CD4-positive, alpha-beta memory T cell (primary cell): ENCODE measurements around the gene TMC4. TPM values are rescaled to one million over a fixed set of nuclear protein-coding genes. Genes with fewer than 3 reads are reported as not detected.
"Not testable (repeated sequence)": the region's sequence is repeated elsewhere in the genome, so short reads cannot be mapped to it uniquely, and the experiment has no call there.

ENCODE experiments used
- CTCF ChIA-PET: fragments of 350-600 bp; sonication (Branson Sonifier 250); formaldehyde crosslinking; loops from one replicate; lab custom pipeline; 2021; ENCODE audit warnings: inconsistent platforms; ENCODE audit not compliant: partially characterized antibody; lab: Charles Lee
- POLR2A ChIA-PET: fragments of 350-600 bp; sonication (Branson Sonifier 250); formaldehyde crosslinking; loops from one replicate; lab custom pipeline; 2021; ENCODE audit not compliant: partially characterized antibody; lab: Charles Lee
- DNase-seq, 5 donors: peaks; one replicate each; pipeline versions ENCODE4 v3.0.0 to v3.0.0-alpha.2; 2020 to 2022; ENCODE audit warnings: mixed read lengths in 1 of 5
- H3K27ac ChIP-seq: one replicate; pipeline ENCODE4 v1.7.0; 2013; ENCODE audit warnings: low read depth, low read length
- H3K27me3 ChIP-seq: 2 replicates; pipeline ENCODE4 v1.7.0; 2013; ENCODE audit warnings: mild to moderate bottlenecking, low read length, moderate library complexity; ENCODE audit not compliant: insufficient read depth
- H3K36me3 ChIP-seq: 2 replicates; pipeline ENCODE4 v1.7.0; 2013; ENCODE audit warnings: mild to moderate bottlenecking, low read length, moderate library complexity; ENCODE audit not compliant: insufficient read depth
- H3K4me1 ChIP-seq: 2 replicates; pipeline ENCODE4 v1.7.0; 2013; ENCODE audit warnings: mild to moderate bottlenecking, low read length, moderate library complexity; ENCODE audit not compliant: insufficient read depth
- H3K4me3 ChIP-seq, 2 donors: one replicate each; pipeline ENCODE4 v1.7.0; 2013; ENCODE audit warnings: low read length in 2 of 2, mild to moderate bottlenecking in 1 of 2
- H3K9me3 ChIP-seq, 2 donors: one replicate each; pipeline ENCODE4 v1.7.0; 2013; ENCODE audit warnings: low read length in 2 of 2, control low read depth in 1 of 2; ENCODE audit not compliant: control insufficient read depth in 1 of 2
- H3K27ac Mint-ChIP-seq, 7 donors: one replicate each; pipeline ENCODE4 v1.8.0; 2020 to 2021; ENCODE audit warnings: mixed read lengths in 7 of 7, mild to moderate bottlenecking in 6 of 7, inconsistent platforms in 3 of 7, moderate library complexity in 3 of 7
- H3K27me3 Mint-ChIP-seq, 2 donors: one replicate each; pipeline ENCODE4 v1.8.0; 2020 to 2021; ENCODE audit warnings: mixed read lengths in 2 of 2
- H3K36me3 Mint-ChIP-seq, 2 donors: one replicate each; pipeline ENCODE4 v1.8.0; 2020 to 2021; ENCODE audit warnings: mixed read lengths in 2 of 2, inconsistent platforms in 1 of 2, mild to moderate bottlenecking in 1 of 2
- H3K4me1 Mint-ChIP-seq, 4 donors: one replicate each; pipeline ENCODE4 v1.8.0; 2020 to 2021; ENCODE audit warnings: mixed read lengths in 4 of 4, mild to moderate bottlenecking in 1 of 4
- H3K4me3 Mint-ChIP-seq, 8 donors: one replicate each; pipeline ENCODE4 v1.8.0; 2020 to 2021; ENCODE audit warnings: mixed read lengths in 8 of 8, mild to moderate bottlenecking in 7 of 8, moderate library complexity in 6 of 8, inconsistent platforms in 3 of 8
- H3K9me3 Mint-ChIP-seq, 8 donors: one replicate each; pipeline ENCODE4 v1.8.0; 2020 to 2021; ENCODE audit warnings: mixed read lengths in 8 of 8, mild to moderate bottlenecking in 5 of 8, inconsistent platforms in 3 of 8, moderate library complexity in 1 of 8
- intact Hi-C: fragments of 100-400 bp; cut with micrococcal nuclease; formaldehyde crosslinking; loops from one replicate; pipeline ENCODE4 v1.15.1; 2023
- polyA plus RNA-seq, 2 donors: library from polyadenylated mRNA; unstranded; fragments of 300-500 nt; fragmentation: Illumina TruSeq; gene quantifications; one replicate each; pipeline ENCODE4 v1.2.3, GENCODE V29; 2021
- total RNA-seq, 2 experiments: library from RNA; stranded (reverse); gene quantifications; one replicate each; pipeline ENCODE4 v1.2.3, GENCODE V29; 2021

The TMC4 gene, protein sequence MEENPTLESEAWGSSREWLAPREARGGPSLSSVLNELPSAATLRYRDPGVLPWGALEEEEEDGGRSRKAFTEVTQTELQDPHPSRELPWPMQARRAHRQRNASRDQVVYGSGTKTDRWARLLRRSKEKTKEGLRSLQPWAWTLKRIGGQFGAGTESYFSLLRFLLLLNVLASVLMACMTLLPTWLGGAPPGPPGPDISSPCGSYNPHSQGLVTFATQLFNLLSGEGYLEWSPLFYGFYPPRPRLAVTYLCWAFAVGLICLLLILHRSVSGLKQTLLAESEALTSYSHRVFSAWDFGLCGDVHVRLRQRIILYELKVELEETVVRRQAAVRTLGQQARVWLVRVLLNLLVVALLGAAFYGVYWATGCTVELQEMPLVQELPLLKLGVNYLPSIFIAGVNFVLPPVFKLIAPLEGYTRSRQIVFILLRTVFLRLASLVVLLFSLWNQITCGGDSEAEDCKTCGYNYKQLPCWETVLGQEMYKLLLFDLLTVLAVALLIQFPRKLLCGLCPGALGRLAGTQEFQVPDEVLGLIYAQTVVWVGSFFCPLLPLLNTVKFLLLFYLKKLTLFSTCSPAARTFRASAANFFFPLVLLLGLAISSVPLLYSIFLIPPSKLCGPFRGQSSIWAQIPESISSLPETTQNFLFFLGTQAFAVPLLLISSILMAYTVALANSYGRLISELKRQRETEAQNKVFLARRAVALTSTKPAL
- total RNA-seq (1 to 10 TPM in 1 of 2 experiments, under 1 TPM in 1; 0.61 to 1.1 TPM), polyA plus RNA-seq (1 to 10 TPM in 1 of 2 donors, under 1 TPM in 1; 0.71 to 3.3 TPM)

GRCh38 chr19:54172471-54173358, at the start of gene TMC4:
Gene TMC4, minus strand, starts transcription at chr19:54173160. Its CDS starts 43 bp downstream, at chr19:54173117.
- Mint-ChIP-seq H3K4me3 (no peak within 1 kb of the TSS), H3K27me3 (no peaks in the 10 kb centered on the region), H3K4me1 (peaks cover 0 to 8% (median under 1%) of the 10 kb centered on the region in 4 donors), H3K36me3 (peaks cover 0 to 2% of the 10 kb centered on the region in 2 donors), H3K27ac (peak within 1 kb of the TSS in 4 of 7 donors; percentile 12 to 53 (median 34)), H3K9me3 (no peaks in the 10 kb centered on the region)
- Histone ChIP-seq H3K36me3 (peaks cover 3% of the 10 kb centered on the region), H3K4me1 (peaks cover 9% of the 10 kb centered on the region), H3K27me3 (no peaks in the 10 kb centered on the region), H3K9me3 (no peaks in the 10 kb centered on the region), H3K27ac (no peak within 1 kb of the TSS), H3K4me3 (no peak within 1 kb of the TSS)
- ChIA-PET CTCF (interaction anchor here (1.2 to 2.6 kb wide), 2 partner anchors 17 to 93 kb away, joined by 5 to 11 read pairs; partner anchors contain the start of gene MBOAT7), POLR2A (interaction anchor here (0.9 to 2.4 kb wide), 5 partner anchors 13 to 35 kb away, joined by 3 to 9 read pairs (median 6); partner anchors contain the start of genes CNOT3, LENG1, MBOAT7 and TSEN34)
- no peak for DNase-seq
- intact Hi-C loops, result no loop called here

- H3K9me3 ChIP-seq, H3K36me3 ChIP-seq, H3K27me3 ChIP-seq, H3K4me3 ChIP-seq, H3K36me3 Mint-ChIP-seq, H3K27ac ChIP-seq, POLR2A ChIA-PET, H3K27me3 Mint-ChIP-seq, intact Hi-C loops, H3K9me3 Mint-ChIP-seq, H3K4me1 ChIP-seq, DNase-seq, CTCF ChIA-PET, H3K4me3 Mint-ChIP-seq: not testable (repeated sequence)
- Mint-ChIP-seq H3K4me1 (peaks cover 1 to 15% (median 5%) of the 10 kb centered on the region in 4 donors), H3K27ac (peak overlapping the region in 1 of 7 donors; percentile 44)
These were observed 49.0 kb upstream of the TMC4 start for GRCh38 chr19:54221947-54222346.

DNA sequence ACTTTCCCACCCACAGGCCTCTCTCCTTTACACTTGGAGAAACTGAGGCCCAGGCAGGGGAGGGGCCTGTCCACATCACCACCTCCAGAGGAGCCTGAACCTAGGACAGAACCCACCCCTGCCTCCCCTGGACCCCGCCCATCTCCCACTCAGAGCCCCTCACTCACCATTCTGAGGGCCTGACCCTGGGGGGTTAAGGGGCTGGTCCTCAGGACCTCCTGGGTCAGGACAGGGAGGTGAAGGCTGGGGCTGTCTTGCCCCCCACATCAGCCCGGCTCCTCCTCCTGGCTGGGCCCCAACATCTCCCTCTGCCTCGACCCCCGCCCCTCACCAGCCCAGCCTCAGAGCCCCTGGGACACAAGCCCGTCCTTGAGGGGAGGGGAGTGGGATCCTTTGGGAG, 46.7 kb upstream of the TMC4 start:
- not testable (repeated sequence) for H3K27ac Mint-ChIP-seq

DNA sequence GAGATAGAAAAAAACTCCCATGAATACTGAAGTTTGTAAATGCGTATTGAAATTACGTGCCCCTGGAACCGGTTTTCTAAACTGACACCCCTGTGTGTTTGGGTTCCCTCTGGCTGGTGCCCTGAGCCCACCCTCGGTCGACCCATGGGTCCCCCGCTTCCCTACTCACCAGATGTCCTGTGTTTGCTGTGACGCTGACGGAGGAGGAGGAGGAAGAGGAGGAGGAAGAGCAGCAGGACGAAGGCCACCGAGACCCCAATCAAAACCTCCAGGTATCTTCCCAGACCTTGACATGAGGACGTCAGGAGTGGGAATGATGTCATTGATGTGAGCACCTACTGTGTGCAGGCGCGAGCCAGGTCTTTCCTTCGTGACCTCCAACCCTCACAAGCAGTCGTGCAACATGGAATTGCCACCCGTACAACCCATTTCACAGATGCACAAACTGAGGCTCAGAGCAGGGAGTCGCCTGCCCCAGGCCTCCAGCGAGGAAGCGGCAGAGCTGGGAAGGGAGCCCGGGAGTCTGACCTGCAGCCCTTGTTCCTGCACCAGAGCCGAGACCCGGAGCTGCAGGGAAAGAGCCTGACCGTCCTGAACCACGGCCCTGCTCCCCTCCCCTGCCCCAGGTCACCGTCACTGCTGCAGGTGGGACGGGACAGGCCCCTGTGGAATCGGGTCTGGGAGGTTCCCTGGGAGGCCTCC, 46.2 kb upstream of the TMC4 start:
- H3K36me3 Mint-ChIP-seq, result peaks cover 4 to 12% of the 10 kb centered on the region in 2 donors
- H3K4me1 ChIP-seq, result peaks cover 6% of the 10 kb centered on the region
- H3K27ac ChIP-seq, result no peak overlapping the region
- peaks cover 1 to 15% (median 5%) of the 10 kb centered on the region in 4 donors for H3K4me1 Mint-ChIP-seq
- H3K9me3 Mint-ChIP-seq, result no peaks in the 10 kb centered on the region
- peaks cover 1 to 3% of the 10 kb centered on the region in 2 donors for H3K27me3 Mint-ChIP-seq
- no peaks in the 10 kb centered on the region for H3K9me3 ChIP-seq
- no peaks in the 10 kb centered on the region for H3K27me3 ChIP-seq
- no peak for DNase-seq
- ChIA-PET POLR2A (no interaction called here), CTCF (no interaction called here)
- no peak overlapping the region for H3K4me3 ChIP-seq
- intact Hi-C loops, result no loop called here
- H3K36me3 ChIP-seq, result no peaks in the 10 kb centered on the region
- peak overlapping the region in 2 of 7 donors; percentile 37 to 75 for H3K27ac Mint-ChIP-seq
- H3K4me3 Mint-ChIP-seq, result no peak overlapping the region

More for the DNA sequence above, 46.7 kb upstream of the TMC4 start:
- H3K36me3 ChIP-seq, DNase-seq, H3K27ac ChIP-seq, H3K4me3 ChIP-seq, H3K27me3 ChIP-seq, H3K27me3 Mint-ChIP-seq, H3K9me3 Mint-ChIP-seq, CTCF ChIA-PET, POLR2A ChIA-PET, H3K9me3 ChIP-seq, H3K4me3 Mint-ChIP-seq, H3K4me1 ChIP-seq, intact Hi-C loops: not testable (repeated sequence)
- peaks cover 1 to 15% (median 5%) of the 10 kb centered on the region in 4 donors for H3K4me1 Mint-ChIP-seq
- peaks cover 4 to 12% of the 10 kb centered on the region in 2 donors for H3K36me3 Mint-ChIP-seq

- intact Hi-C loops, result no loop called here
- peaks cover 1 to 7% (median 4%) of the 10 kb centered on the region in 4 donors for H3K4me1 Mint-ChIP-seq
These were observed 45.3 kb upstream of the TMC4 start for GRCh38 chr19:54218259-54218658.

GRCh38 chr19:54217517-54218247, 44.7 kb upstream of the TMC4 start:
- H3K9me3 Mint-ChIP-seq, POLR2A ChIA-PET: not testable (repeated sequence)

More at GRCh38 chr19:54218259-54218658, 45.3 kb upstream of the TMC4 start:
- Histone ChIP-seq H3K27ac (no peak overlapping the region), H3K4me1 (peaks cover 5% of the 10 kb centered on the region), H3K9me3 (no peaks in the 10 kb centered on the region), H3K36me3 (no peaks in the 10 kb centered on the region), H3K27me3 (no peaks in the 10 kb centered on the region), H3K4me3 (no peak overlapping the region)
- Mint-ChIP-seq H3K27me3 (peaks cover 0 to 1% of the 10 kb centered on the region in 2 donors), H3K27ac (no peak overlapping the region), H3K36me3 (peaks cover 4 to 12% of the 10 kb centered on the region in 2 donors), H3K9me3 (no peaks in the 10 kb centered on the region), H3K4me3 (no peak overlapping the region)
- ChIA-PET CTCF (no interaction called here), POLR2A (no interaction called here)
- no peak for DNase-seq

More at GRCh38 chr19:54217517-54218247, 44.7 kb upstream of the TMC4 start:
- H3K4me3 ChIP-seq, H3K27me3 ChIP-seq, H3K9me3 ChIP-seq, H3K27ac ChIP-seq, H3K27me3 Mint-ChIP-seq, H3K4me1 ChIP-seq, intact Hi-C loops, H3K4me1 Mint-ChIP-seq, DNase-seq, H3K36me3 ChIP-seq, CTCF ChIA-PET, H3K4me3 Mint-ChIP-seq, H3K27ac Mint-ChIP-seq: not testable (repeated sequence)
- H3K36me3 Mint-ChIP-seq, result peaks cover 4 to 11% of the 10 kb centered on the region in 2 donors
